Activated gamma-delta T cell treated with Interleukin-2 at 50 U/mL for 16 hours (primary cell): ENCODE measurements around the gene RXFP2.

ENCODE experiments used
- DNase-seq: peaks from one replicate; pipeline ENCODE4 v3.0.0-alpha.2; 2020

The RXFP2 gene

DNA sequence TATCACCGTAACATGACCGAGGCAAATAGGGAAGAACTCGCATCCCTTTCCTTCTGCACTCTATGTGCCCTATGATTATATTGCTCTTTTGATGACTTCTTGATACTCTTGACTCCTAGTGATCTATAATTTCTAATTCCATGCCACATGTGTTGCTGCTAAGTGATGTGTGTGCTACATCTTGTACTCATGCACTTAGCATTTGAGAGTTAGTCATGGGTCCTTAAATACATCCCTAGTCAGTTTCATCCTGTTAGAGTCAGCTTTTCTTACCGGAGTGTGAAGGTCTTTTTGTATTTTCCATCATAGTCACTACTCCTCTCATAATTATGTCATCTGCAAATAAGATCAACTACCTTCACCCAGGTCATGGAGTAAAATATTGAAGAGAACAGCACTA is 30.2 kb downstream of the RXFP2 start:
- DNase-seq, result no peak

DNA sequence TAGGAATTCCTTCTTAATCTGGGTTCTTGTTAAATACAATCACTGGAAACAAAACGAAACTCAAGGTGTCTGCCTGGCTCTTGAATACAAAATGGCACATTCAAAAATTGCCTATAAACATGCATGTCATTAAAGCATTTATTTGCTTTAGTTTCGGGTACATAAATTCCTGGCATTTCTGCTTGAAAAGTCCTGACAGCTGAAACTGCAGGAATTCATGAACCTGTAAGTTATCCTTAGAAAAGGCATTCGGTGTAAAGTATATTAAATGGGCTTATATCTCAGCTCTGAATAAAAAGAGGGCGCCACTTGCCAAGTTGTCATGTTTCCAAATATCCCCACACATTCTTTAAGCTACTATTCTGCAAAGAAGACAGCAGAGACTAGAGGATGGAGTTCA is 32.9 kb downstream of the RXFP2 start:
- DNase-seq, result no peak

DNA sequence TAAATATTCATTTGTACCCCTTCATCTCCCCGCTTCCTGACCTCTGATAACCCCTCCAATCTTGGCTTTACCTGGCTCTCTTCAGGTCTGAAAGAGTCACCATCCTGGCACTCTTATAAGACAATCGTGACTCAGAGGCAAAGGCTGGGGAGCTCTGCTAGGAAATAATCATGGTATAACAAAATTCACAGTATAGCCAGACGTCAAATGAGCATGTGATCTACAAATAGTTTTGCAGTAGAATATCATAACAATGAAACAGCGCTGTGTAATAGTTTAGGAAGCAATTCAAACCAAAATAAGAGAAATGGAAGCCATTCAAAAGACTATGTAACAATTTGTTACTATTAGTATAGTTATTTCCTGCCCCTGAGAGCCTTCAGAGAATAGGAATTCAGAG is 34.2 kb downstream of the RXFP2 start:
- no peak for DNase-seq

DNA sequence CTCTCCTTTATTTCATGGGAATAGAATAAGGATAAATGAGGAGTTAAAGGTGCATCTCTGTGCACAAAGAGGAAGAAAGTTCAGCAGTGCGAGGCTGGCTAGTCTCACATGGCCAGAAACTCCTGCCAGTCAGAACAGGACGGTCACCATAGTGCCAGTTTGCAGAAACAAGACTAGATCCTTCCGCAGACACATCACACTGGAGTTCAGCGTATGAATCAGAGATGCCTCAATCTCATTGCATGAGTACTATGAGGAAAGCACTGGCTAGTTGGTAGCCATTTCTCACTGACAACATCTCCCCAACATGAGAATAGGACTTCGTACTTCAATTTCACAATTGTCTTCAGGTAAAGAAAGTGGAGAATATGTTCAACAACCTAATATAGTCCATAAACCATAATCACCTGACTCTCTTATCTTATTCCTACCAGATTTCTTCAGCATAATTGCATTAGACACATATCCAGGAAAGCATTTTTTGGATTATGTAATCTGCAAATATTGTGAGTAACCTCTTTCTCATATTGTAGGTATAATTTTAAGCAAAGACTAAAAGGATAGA is 34.9 kb downstream of the RXFP2 start:
- no peak for DNase-seq

DNA sequence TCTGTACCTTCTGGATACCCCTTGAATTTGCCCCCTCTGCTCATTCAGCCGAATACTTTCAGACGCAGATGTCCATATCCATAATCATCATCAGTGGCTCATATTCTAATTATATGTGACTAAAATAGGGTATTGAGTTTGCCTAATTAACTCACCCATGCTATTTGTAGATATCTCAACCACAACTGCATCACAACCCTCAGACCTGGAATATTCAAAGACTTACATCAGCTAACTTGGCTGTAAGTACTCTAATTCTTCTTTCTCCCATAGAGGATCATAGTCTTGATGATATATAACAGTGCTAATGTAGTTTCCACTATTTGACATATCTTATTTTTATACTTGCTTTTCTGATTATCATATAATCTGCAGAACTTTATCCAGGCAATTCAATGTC is 35.8 kb downstream of the RXFP2 start:
- no peak for DNase-seq

DNA sequence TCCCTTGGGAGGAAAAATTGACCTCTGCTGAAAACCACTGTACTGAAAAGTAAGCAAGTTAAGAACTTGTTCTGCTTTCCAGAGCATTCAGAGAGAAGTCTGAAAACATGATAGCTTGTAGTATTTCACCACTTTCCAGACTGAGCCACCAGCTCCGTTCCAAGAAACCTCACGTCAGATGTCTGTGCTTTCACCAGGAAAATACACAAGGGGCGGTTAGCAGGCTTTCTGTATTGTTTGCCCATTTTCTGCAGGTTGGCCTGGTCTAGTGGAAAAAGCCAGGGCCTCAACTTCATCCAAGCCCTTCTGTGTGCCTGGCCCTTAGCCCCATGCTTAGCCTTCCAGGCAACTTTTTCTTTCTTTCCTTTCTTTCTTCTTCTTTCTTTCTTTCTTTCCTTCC is 36.4 kb downstream of the RXFP2 start:
- DNase-seq, result no peak

DNA sequence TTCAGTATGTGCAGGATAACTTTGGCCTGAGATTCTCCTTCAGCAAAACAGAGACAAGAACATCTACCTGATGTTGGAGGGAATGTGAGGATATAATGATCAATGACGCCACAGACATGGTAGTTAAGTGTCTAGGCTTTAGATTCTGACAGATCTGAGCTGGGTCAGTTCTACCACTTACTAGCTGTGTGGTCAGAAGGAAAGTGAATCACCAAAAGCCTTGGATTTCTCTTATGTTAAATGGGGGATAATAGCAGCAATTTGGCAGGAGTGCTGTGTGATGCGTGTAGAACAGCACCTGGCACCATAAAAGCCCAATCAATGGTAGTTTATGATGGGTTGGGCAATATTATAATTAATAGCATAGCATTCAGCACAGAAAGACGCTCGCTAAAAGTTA is 41.7 kb downstream of the RXFP2 start:
- DNase-seq, result no peak

DNA sequence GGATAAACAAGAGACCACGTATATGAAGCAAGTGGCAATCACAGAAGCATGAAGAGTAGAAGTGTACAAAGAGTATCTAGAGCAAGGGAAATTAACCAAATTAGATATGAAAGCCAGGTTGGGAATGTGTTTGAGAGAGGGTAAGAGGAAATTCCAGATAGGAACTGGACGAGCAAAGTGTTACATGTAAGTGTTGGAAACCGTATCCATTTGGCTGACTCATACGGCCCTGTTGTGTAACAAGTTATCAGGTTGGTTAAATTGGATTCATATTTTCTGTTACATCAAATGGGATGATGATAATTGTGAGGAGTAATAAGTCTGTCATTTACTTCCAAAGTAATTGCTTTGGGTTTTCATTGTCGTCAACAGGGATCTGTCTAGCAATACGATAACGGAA is 46.7 kb downstream of the RXFP2 start:
- no peak for DNase-seq

DNA sequence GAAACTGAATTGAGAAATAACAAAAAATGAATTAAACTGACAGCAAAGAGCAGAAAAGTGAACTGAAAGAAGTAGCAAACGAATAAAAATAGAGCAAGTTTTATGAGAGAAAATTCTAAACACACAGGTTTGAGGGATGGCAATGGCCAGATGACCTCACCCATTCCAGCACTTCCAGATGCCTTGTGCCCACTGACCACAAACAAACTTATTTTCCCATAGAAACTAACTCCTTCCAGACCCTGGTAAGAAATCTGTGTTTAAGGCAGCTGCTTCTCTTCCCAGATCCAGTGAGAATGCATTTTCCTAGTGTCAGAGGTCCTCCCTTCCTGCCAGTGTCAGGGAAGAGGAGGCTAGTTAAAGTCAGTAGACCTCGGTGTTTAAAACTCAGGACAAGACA is 51.7 kb downstream of the RXFP2 start:
- no peak for DNase-seq

DNA sequence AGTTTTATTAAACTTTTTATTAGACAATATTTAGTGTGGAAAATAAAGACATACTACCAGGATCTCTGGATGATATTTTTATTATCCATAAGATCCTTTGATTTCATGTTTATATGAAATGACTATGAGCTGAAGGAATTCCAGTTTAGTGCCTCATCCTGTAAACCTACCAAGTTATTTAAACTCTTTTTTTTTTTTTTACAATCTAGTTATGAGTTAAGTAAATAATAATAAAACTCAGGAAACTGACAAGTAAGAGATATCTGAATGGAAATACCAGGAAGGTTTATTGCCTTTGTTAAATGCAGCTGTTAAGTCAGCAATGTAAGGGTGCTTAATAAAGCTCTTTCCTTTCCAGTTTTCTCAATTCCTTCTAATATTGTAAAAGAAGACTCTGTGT is 53.9 kb downstream of the RXFP2 start:
- no peak for DNase-seq

DNA sequence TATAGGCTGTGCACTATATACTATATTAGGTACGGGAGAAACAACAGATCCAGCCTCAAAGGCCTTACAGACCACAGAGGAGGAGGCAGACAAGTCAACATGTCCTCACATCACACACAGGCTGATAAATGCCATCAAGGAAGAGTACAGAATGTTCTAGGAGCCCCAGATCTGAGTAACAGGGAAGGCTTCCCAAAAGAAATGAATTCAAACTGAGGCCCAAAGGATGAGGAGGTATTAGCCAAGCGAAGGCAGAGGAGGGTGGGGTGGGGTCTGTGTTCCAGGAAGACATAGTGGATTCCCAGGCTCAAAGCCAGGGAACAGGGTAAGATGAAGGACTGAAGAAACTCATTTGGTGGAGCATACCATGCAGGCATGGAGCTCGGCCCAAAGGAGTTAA is 55.1 kb downstream of the RXFP2 start:
- DNase-seq, result no peak

DNA sequence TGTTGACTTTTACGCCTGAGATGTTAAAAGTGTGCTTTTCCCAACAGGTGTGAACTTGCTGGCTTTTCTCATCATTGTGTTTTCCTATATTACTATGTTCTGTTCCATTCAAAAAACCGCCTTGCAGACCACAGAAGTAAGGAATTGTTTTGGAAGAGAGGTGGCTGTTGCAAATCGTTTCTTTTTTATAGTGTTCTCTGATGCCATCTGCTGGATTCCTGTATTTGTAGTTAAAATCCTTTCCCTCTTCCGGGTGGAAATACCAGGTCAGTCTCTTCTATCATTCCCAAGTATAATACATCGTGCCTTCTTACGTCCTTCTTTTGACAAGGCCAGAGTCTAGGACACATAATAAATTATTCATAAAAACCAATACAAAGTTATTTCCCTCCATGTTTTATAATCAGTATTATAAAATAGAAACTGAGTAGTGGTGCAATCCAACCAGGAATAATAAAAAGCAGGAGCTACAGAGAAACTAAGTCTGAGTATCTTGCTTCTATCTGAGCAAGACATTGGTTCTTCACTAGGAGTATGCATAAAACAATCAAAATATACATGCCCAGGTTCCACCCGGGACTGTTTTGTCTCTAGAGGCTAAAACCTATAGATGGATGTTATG is 57.9 kb downstream of the RXFP2 start:
- DNase-seq, result no peak

DNA sequence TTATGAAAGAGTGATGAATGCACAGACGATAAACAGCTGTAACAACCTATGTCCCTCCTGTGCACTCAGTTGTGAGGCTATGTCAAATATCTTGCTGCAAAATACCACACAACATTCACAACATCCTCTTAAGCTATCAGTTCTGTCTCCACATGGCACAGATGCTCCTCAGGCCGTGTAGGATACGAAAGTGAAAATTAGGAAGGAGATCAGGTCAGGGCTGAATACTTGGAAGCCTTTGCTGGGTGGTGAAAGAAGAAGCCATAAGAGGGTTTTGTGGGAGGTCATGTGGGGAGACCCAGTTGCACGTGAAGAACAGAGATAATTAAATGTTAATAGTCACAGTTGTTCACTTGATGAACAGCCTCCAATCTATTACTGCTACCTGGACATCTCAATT is 58.9 kb downstream of the RXFP2 start:
- no peak for DNase-seq

DNA sequence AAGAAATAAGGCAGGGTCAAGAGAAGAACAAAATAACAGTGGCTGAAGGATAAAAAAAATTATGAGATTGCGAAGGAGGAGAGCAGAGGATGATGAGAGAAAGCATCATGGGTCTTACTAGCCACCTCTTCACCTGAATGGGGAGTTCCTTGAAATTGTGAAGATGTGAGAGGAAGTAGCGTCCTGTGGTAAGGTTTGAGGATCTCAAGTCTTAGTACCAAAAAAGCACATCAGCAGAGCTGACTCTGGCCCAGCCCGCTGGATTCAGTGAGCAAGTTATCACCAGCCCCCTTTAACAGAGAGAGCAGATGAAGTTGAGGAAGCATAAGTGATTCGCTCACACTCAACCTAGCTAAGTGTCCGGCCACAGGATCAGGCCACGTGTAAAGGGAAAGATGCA is 61.8 kb downstream of the RXFP2 start:
- no peak for DNase-seq

DNA sequence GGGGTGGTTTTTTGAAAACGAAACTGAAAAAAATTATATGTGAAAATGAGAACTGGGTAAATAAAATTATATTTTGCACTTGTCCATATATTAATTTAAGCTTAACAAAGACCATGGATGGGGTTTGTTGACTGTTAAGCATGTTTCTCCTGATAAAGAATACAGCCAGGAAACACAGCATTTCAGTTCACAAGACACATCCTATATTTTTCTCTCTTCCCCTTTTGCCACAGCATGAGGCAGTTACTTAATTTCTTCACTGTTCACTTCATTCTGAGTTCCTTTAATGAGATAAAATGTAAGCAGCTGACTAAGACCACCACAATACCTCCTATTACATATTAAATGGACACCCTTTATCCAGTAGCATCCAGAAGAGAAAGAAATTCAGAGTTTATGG is 64.0 kb downstream of the RXFP2 start:
- no peak for DNase-seq

DNA sequence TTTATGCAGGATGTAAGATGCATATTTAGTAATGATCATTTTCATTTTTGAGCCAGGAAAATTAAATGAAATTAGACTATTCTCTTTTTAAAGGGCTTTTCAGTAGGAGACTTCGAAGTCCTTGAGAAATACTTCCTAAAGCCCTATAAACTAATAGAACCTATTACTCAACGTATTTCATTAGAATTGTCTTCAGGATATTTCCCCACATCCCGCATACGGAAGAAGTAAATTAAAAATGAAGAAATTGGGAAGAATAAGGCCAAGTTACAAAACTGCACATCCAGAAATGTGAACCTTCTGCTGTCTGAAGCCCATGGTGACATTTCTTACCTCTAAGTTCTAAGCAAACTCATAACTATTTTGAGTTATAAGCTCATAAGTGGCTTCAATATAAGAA is 66.5 kb downstream of the RXFP2 start:
- DNase-seq, result no peak

DNA sequence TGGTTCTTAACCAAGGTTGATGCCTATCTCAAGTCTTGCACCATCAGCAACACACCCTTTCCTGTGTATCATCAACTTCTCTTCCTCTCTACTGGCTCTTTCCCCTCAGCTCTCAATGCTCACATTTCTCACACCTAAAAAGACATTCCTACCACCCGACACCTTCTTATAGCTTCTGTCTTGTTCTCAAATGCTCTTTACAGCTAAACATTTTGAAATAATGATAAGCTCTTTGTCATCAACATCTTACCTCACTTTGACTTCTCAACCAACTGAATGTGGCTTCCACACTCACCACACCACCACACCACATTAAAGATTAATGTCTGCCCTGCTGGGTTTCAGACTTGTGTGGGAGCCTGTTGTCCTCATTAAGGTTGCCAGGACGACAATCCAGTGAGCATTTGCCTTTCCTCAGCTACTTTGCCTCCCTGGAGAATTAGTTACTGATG is 67.8 kb downstream of the RXFP2 start:
- peak; percentile 9 for DNase-seq

DNA sequence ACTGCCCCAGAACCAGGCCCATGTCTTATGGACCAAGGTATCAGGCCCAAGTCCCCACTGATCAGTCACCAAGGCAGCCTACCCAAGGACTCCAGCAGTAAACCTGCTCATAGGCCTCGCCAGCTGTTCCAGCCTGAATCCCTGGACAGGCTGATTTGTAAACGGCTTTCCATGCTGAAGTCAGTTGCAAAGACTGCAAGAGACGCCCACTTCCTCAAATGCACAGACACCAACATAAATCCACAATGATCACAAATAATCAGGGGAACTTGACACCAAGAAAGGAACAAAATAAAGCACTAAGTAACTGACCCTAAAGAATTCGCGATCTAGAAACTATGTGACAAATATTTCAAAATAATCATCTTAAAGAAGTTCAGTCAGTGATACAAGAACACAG is 75.2 kb downstream of the RXFP2 start:
- DNase-seq, result no peak

DNA sequence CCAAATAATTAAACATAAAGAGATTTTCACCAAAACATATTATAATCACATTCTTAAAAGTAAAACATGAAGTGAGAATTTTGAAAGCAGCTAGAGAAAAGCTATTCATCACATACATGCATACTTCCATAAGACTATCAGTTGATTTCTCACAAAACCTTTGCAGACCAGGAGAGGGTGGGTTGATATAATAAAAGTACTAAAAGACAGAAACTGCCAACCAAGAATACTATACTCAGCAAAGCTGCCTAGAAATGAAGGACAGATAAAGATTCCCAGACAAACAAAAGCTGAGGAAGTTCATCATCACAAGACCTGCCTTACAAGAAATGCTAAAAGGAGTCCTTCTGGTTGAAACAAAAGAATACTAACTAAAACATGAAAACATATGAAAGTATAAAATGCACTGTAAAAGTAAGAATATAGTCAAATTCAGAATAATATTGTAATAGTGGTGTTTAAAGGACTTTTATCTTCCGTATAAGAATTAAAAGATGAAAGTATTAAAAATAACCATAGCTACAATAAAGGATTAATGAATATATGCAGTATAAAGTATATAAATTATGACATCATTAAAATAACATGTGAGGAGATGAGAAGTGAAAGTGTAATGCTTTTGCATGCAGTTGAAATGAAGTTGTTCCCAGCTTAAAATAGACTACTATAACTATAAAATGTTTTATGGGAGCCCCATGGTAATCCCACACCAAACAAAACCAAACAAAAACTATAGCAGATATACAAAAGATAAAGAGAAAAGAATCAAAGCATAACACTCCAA is 76.2 kb downstream of the RXFP2 start:
- no peak for DNase-seq

DNA sequence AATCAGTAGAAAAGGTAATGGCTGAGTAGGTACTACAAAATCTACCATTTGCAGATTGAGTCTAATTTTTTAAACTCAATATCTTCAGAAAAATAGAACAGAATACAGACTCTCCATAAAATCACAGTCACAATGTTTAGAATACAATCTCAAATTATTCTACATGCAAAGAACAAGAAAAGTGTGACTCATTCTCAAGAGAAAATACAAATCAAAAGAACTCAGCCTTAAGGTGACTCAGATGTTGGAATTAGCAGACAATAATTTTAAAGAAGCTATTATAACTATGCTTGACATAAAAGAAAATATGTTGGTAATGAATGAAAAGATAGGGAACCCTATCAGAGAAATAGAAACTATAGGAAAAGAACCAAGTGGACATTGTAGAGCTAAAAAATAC is 78.9 kb downstream of the RXFP2 start:
- no peak for DNase-seq

DNA sequence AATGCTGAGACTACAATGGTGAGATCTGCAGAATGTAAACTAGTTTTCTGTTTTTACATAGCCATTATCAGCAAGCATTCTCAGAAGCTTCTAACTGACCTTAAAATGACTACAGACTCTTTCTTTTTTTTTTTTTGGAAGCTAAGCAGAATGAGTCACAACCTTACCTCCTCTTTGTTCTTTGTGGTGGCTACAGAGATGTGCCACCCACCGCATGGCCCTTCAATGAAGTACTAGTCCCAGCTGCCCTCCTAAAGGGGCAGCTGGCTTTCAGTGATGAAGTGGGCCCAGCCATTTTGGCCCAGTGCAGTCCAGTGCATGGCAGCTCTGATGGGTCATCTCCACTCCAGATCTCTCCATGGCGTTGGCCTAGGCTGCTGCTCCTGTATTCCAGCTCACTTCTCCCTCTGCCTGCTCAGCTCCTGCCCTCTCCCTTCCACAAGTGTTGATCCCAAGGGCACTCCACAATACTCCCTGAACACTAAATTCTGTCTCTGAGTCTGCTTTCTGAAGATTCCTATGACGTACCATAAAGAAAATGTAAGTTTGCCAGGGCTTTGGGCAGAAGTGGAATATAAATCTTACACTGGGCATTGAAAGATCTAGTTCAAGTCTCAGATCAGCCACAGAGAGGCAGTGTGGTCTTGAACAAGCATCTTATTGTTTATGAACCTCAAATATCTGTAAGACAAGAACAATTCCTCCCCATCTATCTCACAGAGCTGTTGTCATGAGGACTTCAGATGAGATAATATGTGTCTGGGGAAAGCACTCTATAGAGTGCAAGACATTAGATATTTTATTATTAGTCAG is 85.6 kb downstream of the RXFP2 start:
- DNase-seq, result no peak

DNA sequence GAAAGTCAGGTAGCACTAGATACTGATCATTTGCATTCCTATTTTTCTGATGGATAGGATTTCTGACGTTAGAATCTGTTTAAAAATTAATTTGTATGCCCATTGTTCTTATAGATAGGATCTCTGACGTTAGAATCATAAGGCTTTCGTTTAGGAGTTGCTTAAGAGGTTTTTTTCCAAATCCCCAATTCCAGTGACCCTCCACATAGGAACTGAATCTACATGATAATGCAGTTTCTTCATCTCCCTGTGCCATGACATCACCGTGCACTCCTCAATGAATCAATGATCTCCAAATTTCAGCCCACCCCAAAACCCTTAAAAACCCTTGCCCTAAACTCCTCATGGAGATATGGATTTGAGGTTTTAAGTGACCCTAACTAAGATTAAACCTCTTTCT is 87.2 kb downstream of the RXFP2 start:
- DNase-seq, result no peak

DNA sequence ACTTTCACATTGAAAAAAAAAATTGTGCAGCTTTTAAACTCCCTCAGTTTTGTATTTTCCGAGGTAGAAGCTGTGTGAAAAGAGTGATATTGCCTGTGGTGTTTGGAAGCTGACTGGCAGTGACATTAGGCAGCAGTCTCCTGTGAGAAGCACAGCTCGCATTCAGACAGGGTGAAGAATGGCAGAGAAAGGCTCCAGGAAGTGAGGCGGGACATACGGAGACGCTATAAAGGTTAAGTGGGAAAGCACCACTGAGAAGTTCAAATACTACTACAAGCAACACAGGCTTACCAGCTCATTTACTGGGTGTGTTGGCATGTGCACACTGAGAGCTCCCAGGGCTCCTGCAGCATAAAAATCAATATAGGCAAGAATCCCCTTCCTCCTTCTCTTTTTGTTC is 88.4 kb downstream of the RXFP2 start:
- no peak for DNase-seq

DNA sequence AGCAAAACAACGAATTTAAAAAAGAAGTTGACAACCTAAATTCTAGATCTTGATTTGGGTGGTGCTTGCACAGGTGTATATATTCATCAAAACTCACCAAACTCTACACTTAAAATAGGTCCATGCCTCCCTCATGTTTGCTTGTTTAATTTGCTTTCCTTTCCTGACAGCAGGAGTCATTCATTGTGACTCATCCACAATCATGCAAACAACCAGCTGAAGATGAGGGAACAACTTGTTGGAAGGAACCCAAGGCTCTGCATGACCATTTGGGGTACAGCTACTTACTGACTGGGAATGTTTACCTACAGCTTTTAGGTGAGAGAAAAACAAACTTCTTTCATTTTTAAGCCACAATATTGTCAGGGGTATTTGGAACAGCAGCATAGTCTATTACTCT is 96.6 kb downstream of the RXFP2 start:
- DNase-seq, result no peak
